Testis (tissue), 2 donors: ENCODE measurements around the gene TPRG1.

ENCODE experiments used
- POLR2A ChIP-seq: fragments of 450-650 bp; IDR thresholded peaks from one replicate; pipeline ENCODE4 v1.6.1; 2017; ENCODE audit warnings: antibody characterized with exemption, mild to moderate bottlenecking, moderate library complexity
- TF ChIP-seq, protein P1 (sequence below), 3 experiments: fragments of 450-650 bp in 2 of 3; fragments of 200-600 bp in 1 of 3; sonication (generic) in 1 of 3; IDR thresholded peaks; one replicate each; pipeline ENCODE4 v1.5.1; 2016 to 2019; ENCODE audit warnings: antibody characterized with exemption in 3 of 3, mild to moderate bottlenecking in 2 of 3, moderate library complexity in 1 of 3

DNA sequence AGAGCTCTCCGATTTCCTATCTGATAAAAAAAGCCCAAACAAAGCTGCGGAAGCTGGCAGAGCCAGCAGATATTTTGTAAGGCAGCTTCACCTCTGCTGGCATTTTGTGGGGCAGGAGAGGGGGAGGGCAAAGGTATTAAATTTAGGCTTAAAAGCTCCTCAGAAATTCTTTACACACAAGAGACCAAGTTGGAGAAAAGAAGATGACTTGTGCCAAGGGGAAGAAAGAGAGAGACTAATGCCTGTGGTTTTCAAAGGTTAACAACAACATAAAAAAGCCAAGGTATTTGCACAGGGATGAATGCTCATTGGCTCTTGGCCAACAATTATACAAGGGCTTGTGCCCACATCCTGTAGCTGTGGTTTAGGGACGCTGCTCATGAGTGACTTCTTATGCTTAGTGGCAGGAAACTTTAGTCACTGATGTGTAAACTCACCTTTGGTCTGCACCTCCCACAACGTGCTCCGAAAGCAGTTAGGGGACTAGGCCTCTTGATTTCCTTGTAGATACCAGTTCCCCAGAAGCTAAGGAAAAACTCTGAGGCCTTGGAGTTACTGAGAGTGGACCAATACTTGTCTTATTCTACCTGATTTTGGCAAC is 152.9 kb downstream of the TPRG1 start:
- no peak for TF ChIP-seq POLR2A
- TF ChIP-seq, protein P1, sequence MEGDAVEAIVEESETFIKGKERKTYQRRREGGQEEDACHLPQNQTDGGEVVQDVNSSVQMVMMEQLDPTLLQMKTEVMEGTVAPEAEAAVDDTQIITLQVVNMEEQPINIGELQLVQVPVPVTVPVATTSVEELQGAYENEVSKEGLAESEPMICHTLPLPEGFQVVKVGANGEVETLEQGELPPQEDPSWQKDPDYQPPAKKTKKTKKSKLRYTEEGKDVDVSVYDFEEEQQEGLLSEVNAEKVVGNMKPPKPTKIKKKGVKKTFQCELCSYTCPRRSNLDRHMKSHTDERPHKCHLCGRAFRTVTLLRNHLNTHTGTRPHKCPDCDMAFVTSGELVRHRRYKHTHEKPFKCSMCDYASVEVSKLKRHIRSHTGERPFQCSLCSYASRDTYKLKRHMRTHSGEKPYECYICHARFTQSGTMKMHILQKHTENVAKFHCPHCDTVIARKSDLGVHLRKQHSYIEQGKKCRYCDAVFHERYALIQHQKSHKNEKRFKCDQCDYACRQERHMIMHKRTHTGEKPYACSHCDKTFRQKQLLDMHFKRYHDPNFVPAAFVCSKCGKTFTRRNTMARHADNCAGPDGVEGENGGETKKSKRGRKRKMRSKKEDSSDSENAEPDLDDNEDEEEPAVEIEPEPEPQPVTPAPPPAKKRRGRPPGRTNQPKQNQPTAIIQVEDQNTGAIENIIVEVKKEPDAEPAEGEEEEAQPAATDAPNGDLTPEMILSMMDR (IDR thresholded peaks at IDR 0.05): no peak
